Effector memory CD8-positive, alpha-beta T cell (primary cell): ENCODE measurements around the gene ZNF823.

Experiments
- ATAC-seq: fragments of 150-1000 bp; cut with Tn5 transposase; replicated peaks from 2 replicates; pipeline ENCODE4 v1.10.0; 2021; ENCODE audit warnings: mild to moderate bottlenecking, moderate library complexity
- DNase-seq, 3 experiments: peaks; one replicate each; pipeline ENCODE4 v3.0.0; 2021
- H3K27ac Mint-ChIP-seq, 2 donors: one replicate each; pipeline ENCODE4 v1.8.0; 2022; ENCODE audit warnings: mild to moderate bottlenecking in 2 of 2, mixed read lengths in 2 of 2, moderate library complexity in 2 of 2
- H3K27me3 Mint-ChIP-seq, 2 donors: one replicate each; pipeline ENCODE4 v1.8.0; 2022; ENCODE audit warnings: mixed read lengths in 2 of 2
- H3K36me3 Mint-ChIP-seq: one replicate; pipeline ENCODE4 v1.8.0; 2022; ENCODE audit warnings: mild to moderate bottlenecking, moderate library complexity, mixed read lengths; ENCODE audit not compliant: insufficient read depth
- H3K4me1 Mint-ChIP-seq, 2 donors: one replicate each; pipeline ENCODE4 v1.8.0; 2022; ENCODE audit warnings: low read depth in 2 of 2, mixed read lengths in 2 of 2
- H3K4me3 Mint-ChIP-seq, 2 donors: one replicate each; pipeline ENCODE4 v1.8.0; 2022; ENCODE audit warnings: mild to moderate bottlenecking in 2 of 2, mixed read lengths in 2 of 2, moderate library complexity in 2 of 2
- H3K9me3 Mint-ChIP-seq, 2 donors: one replicate each; pipeline ENCODE4 v1.8.0; 2022; ENCODE audit warnings: mixed read lengths in 2 of 2

The ZNF823 gene

GRCh38 chr19:11710313-11710712, 28.4 kb downstream of the ZNF823 start:
- Mint-ChIP-seq H3K4me1 (no peaks in the 10 kb centered on the region), H3K9me3 (peaks cover 2 to 13% of the 10 kb centered on the region in 2 donors), H3K27me3 (peaks cover 8 to 17% of the 10 kb centered on the region in 2 donors), H3K36me3 (no peaks in the 10 kb centered on the region), H3K27ac (no peak overlapping the region), H3K4me3 (no peak overlapping the region)
- ATAC-seq (no peak), DNase-seq (no peak)

GRCh38 chr19:11708457-11708856, 30.3 kb downstream of the ZNF823 start:
- DNase-seq (no peak), ATAC-seq (no peak)
- Mint-ChIP-seq H3K36me3 (no peaks in the 10 kb centered on the region), H3K27me3 (peaks cover 8 to 17% of the 10 kb centered on the region in 2 donors), H3K27ac (no peak overlapping the region), H3K4me1 (no peaks in the 10 kb centered on the region), H3K4me3 (no peak overlapping the region), H3K9me3 (peaks cover 2 to 6% of the 10 kb centered on the region in 2 donors)

DNA sequence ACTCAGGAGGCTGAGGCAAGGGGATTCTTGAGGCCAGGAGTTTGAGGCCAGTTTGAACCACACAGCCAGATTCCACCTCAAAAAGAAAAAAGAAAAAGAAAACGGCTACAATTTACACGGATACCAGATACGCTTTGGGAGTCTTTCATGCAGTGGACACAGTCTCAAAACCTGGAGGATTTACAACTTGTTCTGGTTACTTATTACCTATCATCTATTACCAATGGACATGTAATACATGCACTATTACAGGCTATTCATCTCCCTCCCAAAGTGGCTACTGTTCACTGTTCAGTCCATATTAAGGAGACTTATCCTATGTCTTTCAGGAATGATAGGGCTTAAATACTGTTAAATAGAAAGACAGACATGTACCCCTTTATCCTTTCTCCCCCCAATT, 33.3 kb downstream of the ZNF823 start:
- H3K27me3 Mint-ChIP-seq, result peaks cover 8 to 17% of the 10 kb centered on the region in 2 donors
- H3K27ac Mint-ChIP-seq, result no peak overlapping the region
- no peaks in the 10 kb centered on the region for H3K4me1 Mint-ChIP-seq
- no peaks in the 10 kb centered on the region for H3K36me3 Mint-ChIP-seq
- no peak overlapping the region for H3K4me3 Mint-ChIP-seq
- DNase-seq (no peak), ATAC-seq (no peak)
- peaks cover 0 to 2% of the 10 kb centered on the region in 2 donors for H3K9me3 Mint-ChIP-seq

DNA sequence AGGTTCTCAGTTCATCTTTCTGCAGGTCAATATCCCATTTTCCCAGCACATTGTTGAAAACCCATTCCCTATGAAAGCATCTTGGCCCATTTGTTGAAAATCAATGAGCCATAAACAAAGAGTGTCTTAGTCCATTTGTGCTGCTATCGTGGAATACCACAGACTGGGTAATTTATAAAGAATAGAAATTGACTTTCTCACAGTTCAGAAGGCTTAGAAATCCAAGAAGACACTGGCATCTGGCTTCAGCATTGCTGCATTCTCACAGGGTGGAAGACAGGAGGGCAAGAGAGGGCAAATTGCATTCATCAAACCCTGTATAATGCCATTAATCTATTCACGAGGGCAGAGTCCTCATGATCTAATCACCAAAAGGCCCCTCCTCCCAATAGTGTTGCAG, 34.1 kb downstream of the ZNF823 start:
- no peak overlapping the region for H3K4me3 Mint-ChIP-seq
- H3K36me3 Mint-ChIP-seq, result no peaks in the 10 kb centered on the region
- ATAC-seq, result no peak
- H3K4me1 Mint-ChIP-seq, result peaks cover 4% of the 10 kb centered on the region in 2 donors
- peaks cover 13 to 18% of the 10 kb centered on the region in 2 donors for H3K27me3 Mint-ChIP-seq
- DNase-seq, result no peak
- no peak overlapping the region for H3K27ac Mint-ChIP-seq
- peaks cover 0 to 2% of the 10 kb centered on the region in 2 donors for H3K9me3 Mint-ChIP-seq

DNA sequence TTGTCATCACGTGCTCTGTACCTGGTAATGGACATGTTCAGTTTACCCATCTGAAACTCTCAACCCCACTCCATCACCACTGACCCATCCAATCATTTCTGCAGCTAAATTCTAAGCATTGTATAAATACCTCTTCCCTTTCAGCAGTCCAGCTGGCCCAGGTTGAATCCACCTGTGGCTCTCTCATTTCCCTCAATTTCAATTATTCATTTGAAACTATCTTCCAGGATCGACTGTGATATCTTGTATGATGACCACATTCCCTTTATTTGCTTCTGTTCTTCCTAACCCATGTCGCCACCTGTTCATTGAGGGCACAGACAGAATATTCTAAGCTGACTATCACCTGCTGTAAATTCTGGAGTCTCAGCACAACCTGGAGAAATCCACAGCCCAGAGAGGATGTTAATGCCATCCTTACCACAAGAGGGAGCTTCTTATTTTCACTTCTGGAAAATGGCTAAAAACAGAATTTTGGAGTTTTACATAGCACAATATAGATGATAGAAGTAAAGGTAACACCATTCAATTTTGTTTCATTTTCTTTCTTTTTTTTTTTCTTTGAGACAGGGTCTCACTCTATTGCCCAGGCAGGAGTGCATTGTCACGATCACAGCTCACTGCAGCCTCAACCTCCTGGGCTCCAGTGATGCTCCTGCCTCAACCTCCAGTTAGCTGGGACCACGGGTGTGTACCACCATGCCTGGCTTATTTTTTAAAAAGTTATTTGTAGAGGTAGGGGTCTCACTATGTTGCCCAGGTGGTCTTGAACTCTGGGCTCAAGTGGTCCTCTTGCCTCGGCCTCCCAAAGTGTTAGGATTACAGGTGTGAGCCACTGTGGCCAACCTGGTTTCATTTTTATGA, 38.6 kb downstream of the ZNF823 start:
- peaks cover 4% of the 10 kb centered on the region in 2 donors for H3K4me1 Mint-ChIP-seq
- ATAC-seq, result no peak
- no peaks in the 10 kb centered on the region for H3K36me3 Mint-ChIP-seq
- H3K27ac Mint-ChIP-seq, result peak overlapping the region in 1 of 2 donors; percentile 18
- no peak for DNase-seq
- H3K4me3 Mint-ChIP-seq, result no peak overlapping the region
- H3K27me3 Mint-ChIP-seq, result peaks cover 13 to 31% of the 10 kb centered on the region in 2 donors
- H3K9me3 Mint-ChIP-seq, result no peaks in the 10 kb centered on the region

- H3K36me3 Mint-ChIP-seq, result no peaks in the 10 kb centered on the region
- H3K27me3 Mint-ChIP-seq, result peaks cover 32 to 50% of the 10 kb centered on the region in 2 donors
- no peak overlapping the region for H3K4me3 Mint-ChIP-seq
- no peak overlapping the region for H3K27ac Mint-ChIP-seq
- ATAC-seq (no peak), DNase-seq (no peak)
- H3K9me3 Mint-ChIP-seq, result no peaks in the 10 kb centered on the region
- H3K4me1 Mint-ChIP-seq, result peaks cover 14% of the 10 kb centered on the region in 2 donors
These were observed 40.5 kb downstream of the ZNF823 start for GRCh38 chr19:11698231-11698630.

DNA sequence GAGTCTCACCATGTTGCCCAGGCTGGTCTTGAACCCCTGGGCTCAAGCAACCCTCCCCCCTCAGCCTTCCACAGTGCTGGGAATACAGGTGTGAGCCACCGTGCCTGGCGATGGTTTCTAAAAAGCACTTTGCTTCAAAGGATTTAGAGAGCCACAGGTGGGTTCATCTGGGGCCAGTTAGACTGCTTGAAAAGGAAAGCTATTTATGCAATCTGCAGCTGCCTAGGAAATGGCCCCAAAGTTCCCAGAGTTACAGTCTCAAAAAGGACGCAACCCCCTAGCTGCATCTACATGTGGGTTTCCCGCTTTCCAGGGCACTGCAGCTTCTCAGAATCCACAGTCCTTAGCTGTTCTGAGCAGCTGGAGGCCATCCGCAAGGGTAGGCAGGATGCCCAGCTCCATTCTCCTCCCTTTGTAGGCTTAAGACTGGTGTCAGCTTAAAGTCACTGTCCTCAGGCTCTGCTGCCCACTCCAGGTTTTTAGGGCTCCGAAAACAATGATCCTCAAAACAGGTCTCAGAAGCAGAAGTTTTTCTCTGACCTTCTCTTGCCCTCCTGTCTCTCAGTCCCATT, 41.4 kb downstream of the ZNF823 start:
- Mint-ChIP-seq H3K9me3 (no peaks in the 10 kb centered on the region), H3K4me1 (peaks cover 14% of the 10 kb centered on the region in 2 donors), H3K4me3 (no peak overlapping the region), H3K27me3 (peaks cover 40 to 59% of the 10 kb centered on the region in 2 donors), H3K36me3 (no peaks in the 10 kb centered on the region), H3K27ac (no peak overlapping the region)
- no peak for ATAC-seq
- DNase-seq, result no peak

DNA sequence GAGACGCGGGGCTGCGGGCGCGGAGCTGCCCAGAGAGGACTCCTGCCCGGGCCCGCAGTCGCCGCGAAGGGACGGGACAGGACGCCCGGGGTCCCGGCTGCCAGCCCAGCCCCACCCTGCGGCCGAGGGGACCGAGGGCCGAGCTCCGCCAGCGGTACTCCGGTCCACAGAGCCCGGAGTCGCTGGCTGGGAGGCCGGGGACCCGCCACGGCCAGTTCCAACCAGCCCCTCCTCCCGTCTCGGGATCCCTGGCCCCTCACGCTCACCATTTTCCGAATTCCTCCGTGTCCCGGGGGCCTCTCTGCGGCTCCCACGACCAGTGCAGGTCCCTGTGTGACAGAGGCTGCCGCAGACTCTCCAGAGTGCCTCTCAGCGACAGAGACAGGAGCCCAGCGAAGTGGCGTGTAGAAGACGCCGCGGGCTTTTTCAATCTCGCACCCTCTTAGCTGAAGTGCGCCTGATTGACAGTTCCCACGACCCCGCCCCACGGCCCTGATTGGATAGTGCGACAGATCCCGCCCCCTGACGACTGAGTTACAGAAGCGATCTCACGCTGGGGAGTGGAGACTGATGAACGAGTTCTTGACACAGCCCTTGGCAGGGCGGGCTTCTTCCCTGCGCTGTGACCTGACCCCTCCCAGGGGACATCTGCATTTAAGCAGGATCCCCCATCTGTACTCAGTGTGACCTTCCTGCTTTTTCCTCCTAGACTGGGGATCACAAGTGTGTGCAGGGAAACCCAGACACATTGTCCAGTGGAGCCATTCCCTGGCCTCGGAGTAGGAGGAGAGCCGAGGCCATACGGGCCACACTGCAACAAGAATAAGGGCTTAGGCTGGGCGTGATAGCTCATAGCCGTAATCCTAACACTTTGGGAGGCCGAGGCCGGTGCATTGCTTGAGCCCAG, 44.0 kb downstream of the ZNF823 start:
- peak; percentile 84 for ATAC-seq
- H3K27me3 Mint-ChIP-seq, result peaks cover 49 to 64% of the 10 kb centered on the region in 2 donors
- peaks cover 10 to 11% of the 10 kb centered on the region in 2 donors for H3K4me1 Mint-ChIP-seq
- H3K36me3 Mint-ChIP-seq, result no peaks in the 10 kb centered on the region
- H3K4me3 Mint-ChIP-seq, result peak overlapping the region; percentile 84 to 85
- no peaks in the 10 kb centered on the region for H3K9me3 Mint-ChIP-seq
- H3K27ac Mint-ChIP-seq, result peak overlapping the region in 1 of 2 donors; percentile 75
- peak; percentile 35 to 52 (median 37) for DNase-seq

DNA sequence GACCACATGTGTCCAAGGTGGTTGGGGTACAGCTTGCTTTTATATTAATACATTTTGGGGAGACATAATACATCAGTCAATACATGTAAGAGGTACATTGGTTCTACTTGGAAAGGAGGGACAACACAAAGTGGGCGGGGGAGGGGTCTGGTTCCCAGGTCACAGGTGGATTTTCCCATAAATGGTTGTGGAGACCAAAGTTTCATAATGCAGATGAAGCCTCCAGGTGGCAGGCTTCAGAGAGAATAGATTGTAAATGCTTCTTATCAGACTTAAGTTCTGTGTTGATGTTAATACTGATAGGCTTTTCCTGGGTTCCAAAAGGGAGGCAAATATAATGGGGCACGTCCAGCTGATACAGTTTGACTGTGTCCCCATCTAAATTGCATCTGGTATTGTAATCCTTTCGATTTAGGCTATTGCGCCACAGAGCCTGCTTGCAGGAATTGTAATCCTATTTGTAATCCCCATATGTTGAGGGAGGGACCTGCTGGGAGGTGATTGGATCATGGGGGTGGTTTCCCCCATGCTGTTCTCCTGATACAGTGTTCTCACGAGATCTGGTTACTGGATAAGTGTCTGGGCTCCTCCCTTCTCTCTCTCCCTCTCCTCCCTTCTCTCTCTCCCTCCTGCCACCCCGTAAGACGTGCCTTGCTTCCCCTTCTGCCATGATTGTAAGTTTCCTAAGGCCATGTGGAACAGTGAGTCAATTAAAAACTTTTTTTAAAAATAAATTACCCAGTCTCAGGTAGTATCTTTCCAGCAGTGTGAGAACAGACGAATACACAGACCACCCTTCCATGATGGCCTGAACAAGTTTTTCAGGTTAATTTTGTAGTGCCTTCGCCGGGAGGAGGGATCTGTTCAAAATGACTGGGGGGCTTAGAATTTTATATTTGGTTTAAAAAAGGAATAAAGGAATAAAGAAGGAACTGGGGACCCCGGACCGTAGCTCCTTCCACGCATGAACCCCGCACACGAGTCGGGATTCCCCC, 44.9 kb downstream of the ZNF823 start:
- Mint-ChIP-seq H3K27ac (no peak overlapping the region), H3K27me3 (peaks cover 47 to 61% of the 10 kb centered on the region in 2 donors), H3K9me3 (no peaks in the 10 kb centered on the region), H3K4me3 (peak overlapping the region; percentile 84 to 85), H3K36me3 (no peaks in the 10 kb centered on the region), H3K4me1 (peaks cover 9 to 11% of the 10 kb centered on the region in 2 donors)
- ATAC-seq (no peak), DNase-seq (no peak)

- no peak overlapping the region for H3K27ac Mint-ChIP-seq
- H3K4me3 Mint-ChIP-seq, result no peak overlapping the region
- peaks cover 47 to 52% of the 10 kb centered on the region in 2 donors for H3K27me3 Mint-ChIP-seq
- peaks cover 9 to 11% of the 10 kb centered on the region in 2 donors for H3K4me1 Mint-ChIP-seq
- ATAC-seq (no peak), DNase-seq (no peak)
- no peaks in the 10 kb centered on the region for H3K9me3 Mint-ChIP-seq
- no peaks in the 10 kb centered on the region for H3K36me3 Mint-ChIP-seq
These were observed 46.5 kb downstream of the ZNF823 start for GRCh38 chr19:11692127-11692790.

DNA sequence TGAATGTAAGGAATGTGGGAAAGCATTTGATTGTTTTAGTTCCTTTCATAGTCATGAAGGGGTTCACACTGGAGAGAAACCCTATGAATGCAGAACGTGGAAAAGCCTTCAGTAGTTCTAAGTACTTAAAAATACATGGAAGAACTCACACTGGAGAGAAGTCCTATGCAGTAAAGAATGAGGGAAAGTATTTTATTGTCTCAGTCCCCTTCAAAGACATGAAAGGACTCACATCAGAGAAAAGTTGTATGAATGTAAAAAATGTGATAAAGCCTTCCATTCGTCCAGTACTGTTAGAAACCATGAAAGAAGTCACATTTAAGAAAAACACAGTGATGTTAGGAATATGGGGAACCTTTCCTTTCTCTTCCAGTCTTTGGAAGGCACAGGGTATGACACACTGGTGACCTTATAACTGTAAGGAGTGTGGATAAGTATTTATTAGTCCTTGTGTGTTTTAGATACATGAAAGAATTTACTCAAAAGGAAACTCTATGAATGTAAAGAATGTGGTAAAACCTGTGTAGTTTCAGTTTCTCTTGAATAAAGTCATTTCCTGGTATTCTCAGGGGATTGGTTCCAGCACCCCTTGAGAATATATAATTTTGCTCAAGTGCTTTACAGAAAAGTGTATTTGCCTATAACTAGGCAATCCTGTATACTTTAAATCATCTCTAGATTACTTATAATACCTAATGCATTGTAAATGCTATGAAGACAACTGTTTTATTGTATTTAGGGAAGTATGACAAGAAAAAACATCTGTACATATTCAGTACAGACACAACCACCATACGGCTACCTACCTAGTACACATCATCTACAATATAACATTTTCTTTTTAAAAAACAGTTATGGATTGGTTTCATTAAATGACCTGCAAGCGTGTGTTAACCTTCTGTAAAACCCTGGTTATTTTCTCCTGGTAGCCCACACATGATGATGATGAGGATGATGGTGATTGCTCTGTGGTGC, 52.8 kb downstream of the ZNF823 start:
- ATAC-seq, result no peak

More for the DNA sequence above, 52.8 kb downstream of the ZNF823 start:
- Mint-ChIP-seq H3K4me3 (no peak overlapping the region), H3K27me3 (peaks cover 0 to under 1% of the 10 kb centered on the region in 2 donors), H3K36me3 (peaks cover 3% of the 10 kb centered on the region), H3K9me3 (peaks cover 3 to 9% of the 10 kb centered on the region in 2 donors), H3K27ac (no peak overlapping the region), H3K4me1 (no peaks in the 10 kb centered on the region)
- no peak for DNase-seq
